ENCODE data around the gene GBE1. TPM values are rescaled to one million over a fixed set of nuclear protein-coding genes. Genes with fewer than 3 reads are reported as not detected.

Gene GBE1
- total and polyA plus RNA-seq, 2 donors (not counting 1 experiment from before 2014, with no cell fraction given) = 153 to 232 TPM

DNA sequence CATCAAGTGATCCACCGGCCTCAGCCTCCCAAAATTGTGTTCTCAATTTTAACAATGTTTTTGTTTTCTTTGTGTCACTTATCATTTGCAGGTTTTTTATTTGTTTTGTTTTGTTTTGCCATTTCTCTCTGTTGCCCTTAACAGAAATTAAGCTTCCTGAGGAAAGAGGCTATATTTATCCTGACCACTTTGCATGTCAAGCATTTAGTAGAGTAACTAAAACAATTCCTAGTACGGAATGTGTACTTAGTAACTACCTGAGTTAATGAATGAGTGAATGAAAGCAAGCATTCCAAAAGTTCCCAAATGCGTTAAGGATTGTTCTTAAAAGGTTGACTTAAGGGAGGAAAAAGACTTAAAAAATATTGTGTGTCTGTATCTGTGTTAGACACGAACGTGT lies 193.1 kb downstream of the GBE1 start:
- DNase-seq (ENCODE audit: low read depth in 2 of 2) = no peak
- Histone ChIP-seq H2AFZ (ENCODE audit: low read length) (no peak overlapping the region), H3K27ac (ENCODE audit: insufficient read depth, low read length) (no peak overlapping the region), H3K4me2 (ENCODE audit: extremely low read depth, insufficient read depth, low read length) (no peak overlapping the region), H3K4me1 (ENCODE audit: control insufficient read depth, extremely low read depth, insufficient read depth, low read length) (no peaks in the 10 kb centered on the region), H3K79me2 (ENCODE audit: control insufficient read depth, insufficient read depth, low read length) (no peaks in the 10 kb centered on the region), H3K9me3 (ENCODE audit: control insufficient read depth, insufficient read depth, low read depth, low read length) (no peaks in the 10 kb centered on the region), H3K36me3 (ENCODE audit: control insufficient read depth, insufficient read depth, low read length) (no peaks in the 10 kb centered on the region), H3K4me3 (replicated peaks in 1 of 4; ENCODE audit: control extremely low read depth in 1 of 4, insufficient read depth in 1 of 4, low read depth in 3 of 4, low read length in 4 of 4) (no peak overlapping the region), H3K9ac (ENCODE audit: insufficient read depth, low read length) (no peak overlapping the region), H3K27me3 (ENCODE audit: control insufficient read depth, insufficient read depth, low read length) (no peaks in the 10 kb centered on the region), H4K20me1 (ENCODE audit: control insufficient read depth, extremely low read depth, insufficient read depth, low read length) (no peaks in the 10 kb centered on the region)
- no peak for TF ChIP-seq EZH2 (IDR thresholded peaks at IDR 0.05; ENCODE audit: low read length, missing control alignments)
- TF ChIP-seq, protein P1, sequence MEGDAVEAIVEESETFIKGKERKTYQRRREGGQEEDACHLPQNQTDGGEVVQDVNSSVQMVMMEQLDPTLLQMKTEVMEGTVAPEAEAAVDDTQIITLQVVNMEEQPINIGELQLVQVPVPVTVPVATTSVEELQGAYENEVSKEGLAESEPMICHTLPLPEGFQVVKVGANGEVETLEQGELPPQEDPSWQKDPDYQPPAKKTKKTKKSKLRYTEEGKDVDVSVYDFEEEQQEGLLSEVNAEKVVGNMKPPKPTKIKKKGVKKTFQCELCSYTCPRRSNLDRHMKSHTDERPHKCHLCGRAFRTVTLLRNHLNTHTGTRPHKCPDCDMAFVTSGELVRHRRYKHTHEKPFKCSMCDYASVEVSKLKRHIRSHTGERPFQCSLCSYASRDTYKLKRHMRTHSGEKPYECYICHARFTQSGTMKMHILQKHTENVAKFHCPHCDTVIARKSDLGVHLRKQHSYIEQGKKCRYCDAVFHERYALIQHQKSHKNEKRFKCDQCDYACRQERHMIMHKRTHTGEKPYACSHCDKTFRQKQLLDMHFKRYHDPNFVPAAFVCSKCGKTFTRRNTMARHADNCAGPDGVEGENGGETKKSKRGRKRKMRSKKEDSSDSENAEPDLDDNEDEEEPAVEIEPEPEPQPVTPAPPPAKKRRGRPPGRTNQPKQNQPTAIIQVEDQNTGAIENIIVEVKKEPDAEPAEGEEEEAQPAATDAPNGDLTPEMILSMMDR (conservative IDR thresholded peaks at IDR 0.05 in 1 of 2, IDR thresholded peaks at IDR 0.05 in 1 of 2; ENCODE audit: low read depth in 1 of 2, low read length in 2 of 2) = no peak

DNA sequence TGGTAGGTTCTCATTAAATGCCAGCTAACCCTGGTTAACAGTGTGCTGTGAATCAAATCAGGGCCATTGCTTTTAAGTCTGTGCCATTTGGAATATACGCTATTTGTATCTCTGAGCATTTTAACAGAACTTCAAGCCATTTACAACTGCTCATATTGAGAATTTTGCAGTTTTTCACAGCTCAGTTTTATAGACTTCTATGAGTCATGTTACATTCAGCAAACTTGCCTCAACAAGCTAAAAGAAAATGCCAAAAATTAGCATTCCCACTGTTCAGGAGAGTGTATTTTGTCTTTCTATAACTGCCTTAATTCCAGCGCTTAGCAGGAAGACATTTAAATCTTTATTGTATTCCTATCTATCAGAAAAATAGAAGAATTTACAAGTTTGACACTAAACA lies 196.4 kb downstream of the GBE1 start:
- no peaks in the 10 kb centered on the region for H3K36me3 ChIP-seq (ENCODE audit: control insufficient read depth, insufficient read depth, low read length)
- H3K4me2 ChIP-seq (ENCODE audit: extremely low read depth, insufficient read depth, low read length) = no peak overlapping the region
- H2AFZ ChIP-seq (ENCODE audit: low read length) = no peak overlapping the region
- no peak overlapping the region for H3K9ac ChIP-seq (ENCODE audit: insufficient read depth, low read length)
- no peaks in the 10 kb centered on the region for H3K4me1 ChIP-seq (ENCODE audit: control insufficient read depth, extremely low read depth, insufficient read depth, low read length)
- no peaks in the 10 kb centered on the region for H3K79me2 ChIP-seq (ENCODE audit: control insufficient read depth, insufficient read depth, low read length)
- TF ChIP-seq, protein P1 (conservative IDR thresholded peaks at IDR 0.05 in 1 of 2, IDR thresholded peaks at IDR 0.05 in 1 of 2; ENCODE audit: low read depth in 1 of 2, low read length in 2 of 2) = no peak
- TF ChIP-seq EZH2 (IDR thresholded peaks at IDR 0.05; ENCODE audit: low read length, missing control alignments) = no peak
- no peaks in the 10 kb centered on the region for H3K9me3 ChIP-seq (ENCODE audit: control insufficient read depth, insufficient read depth, low read depth, low read length)
- no peaks in the 10 kb centered on the region for H4K20me1 ChIP-seq (ENCODE audit: control insufficient read depth, extremely low read depth, insufficient read depth, low read length)
- no peak overlapping the region for H3K4me3 ChIP-seq (replicated peaks in 1 of 4; ENCODE audit: control extremely low read depth in 1 of 4, insufficient read depth in 1 of 4, low read depth in 3 of 4, low read length in 4 of 4)
- no peak overlapping the region for H3K27ac ChIP-seq (ENCODE audit: insufficient read depth, low read length)
- DNase-seq (ENCODE audit: low read depth in 2 of 2) = peak in 1 of 2 donors; percentile 8
- no peaks in the 10 kb centered on the region for H3K27me3 ChIP-seq (ENCODE audit: control insufficient read depth, insufficient read depth, low read length)

DNA sequence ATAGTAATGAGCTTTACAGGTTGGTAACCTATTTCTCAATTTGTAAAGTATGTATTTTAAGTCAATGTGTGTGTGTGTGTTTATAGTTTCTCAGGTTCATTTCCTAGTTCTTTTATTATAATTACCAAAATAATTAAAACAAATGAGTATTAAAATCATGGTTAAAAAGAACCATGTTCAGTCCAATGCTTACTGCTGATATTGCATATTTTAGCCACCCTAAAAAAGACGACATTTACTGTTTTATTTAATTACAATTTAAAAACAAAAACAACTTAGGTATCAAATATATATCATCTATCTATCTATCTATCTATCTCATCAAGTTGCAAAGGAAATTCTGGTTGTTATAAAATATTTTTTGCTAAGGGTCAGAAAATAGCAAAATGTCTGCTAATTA lies 203.3 kb downstream of the GBE1 start:
- no peak overlapping the region for H3K27ac ChIP-seq (ENCODE audit: insufficient read depth, low read length)

More for the DNA sequence above, 203.3 kb downstream of the GBE1 start:
- Histone ChIP-seq H3K9me3 (ENCODE audit: control insufficient read depth, insufficient read depth, low read depth, low read length) (no peaks in the 10 kb centered on the region), H2AFZ (ENCODE audit: low read length) (no peak overlapping the region), H3K4me1 (ENCODE audit: control insufficient read depth, extremely low read depth, insufficient read depth, low read length) (peaks cover 2% of the 10 kb centered on the region), H3K4me2 (ENCODE audit: extremely low read depth, insufficient read depth, low read length) (no peak overlapping the region), H3K36me3 (ENCODE audit: control insufficient read depth, insufficient read depth, low read length) (no peaks in the 10 kb centered on the region), H3K79me2 (ENCODE audit: control insufficient read depth, insufficient read depth, low read length) (no peaks in the 10 kb centered on the region), H3K27me3 (ENCODE audit: control insufficient read depth, insufficient read depth, low read length) (no peaks in the 10 kb centered on the region), H3K4me3 (replicated peaks in 1 of 4; ENCODE audit: control extremely low read depth in 1 of 4, insufficient read depth in 1 of 4, low read depth in 3 of 4, low read length in 4 of 4) (no peak overlapping the region), H3K9ac (ENCODE audit: insufficient read depth, low read length) (no peak overlapping the region), H4K20me1 (ENCODE audit: control insufficient read depth, extremely low read depth, insufficient read depth, low read length) (no peaks in the 10 kb centered on the region)
- DNase-seq (ENCODE audit: low read depth in 2 of 2) = no peak
- TF ChIP-seq, protein P1 (conservative IDR thresholded peaks at IDR 0.05 in 1 of 2, IDR thresholded peaks at IDR 0.05 in 1 of 2; ENCODE audit: low read depth in 1 of 2, low read length in 2 of 2) = no peak
- TF ChIP-seq EZH2 (IDR thresholded peaks at IDR 0.05; ENCODE audit: low read length, missing control alignments) = no peak
